WTC11 (cell line): Measurements from ENCODE around the gene TH.

ENCODE experiments used
- AFF4 ChIP-seq: sonication (generic); formaldehyde crosslinking; IDR thresholded peaks from 2 replicates; pipeline ENCODE4 v1.8.1; 2023; ENCODE audit warnings: mild to moderate bottlenecking, missing genetic modification reagents, borderline replicate concordance
- ATF2 ChIP-seq: sonication (generic); formaldehyde crosslinking; IDR thresholded peaks from 2 replicates; pipeline ENCODE4 v1.8.1; 2022; ENCODE audit warnings: low read depth, missing genetic modification reagents, borderline replicate concordance
- ATF3 ChIP-seq: sonication (generic); formaldehyde crosslinking; conservative IDR thresholded peaks from 2 replicates; pipeline ENCODE4 v1.8.1; 2022; ENCODE audit warnings: mild to moderate bottlenecking, missing genetic modification reagents
- CTCF ChIP-seq: fragments of 200-600 bp; IDR thresholded peaks from 2 replicates; pipeline ENCODE4 v1.8.0; 2022; ENCODE audit warnings: antibody characterized with exemption
- E2F1 ChIP-seq: sonication (generic); formaldehyde crosslinking; IDR thresholded peaks from 2 replicates; pipeline ENCODE4 v1.8.0; 2022; ENCODE audit warnings: mild to moderate bottlenecking, missing genetic modification reagents
- IRF2 ChIP-seq: sonication (generic); formaldehyde crosslinking; IDR thresholded peaks from 2 replicates; pipeline ENCODE4 v1.8.0; 2022; ENCODE audit warnings: low read depth, missing genetic modification reagents, borderline replicate concordance
- JUN ChIP-seq: sonication (generic); formaldehyde crosslinking; IDR thresholded peaks from 2 replicates; pipeline ENCODE4 v1.8.0; 2023; ENCODE audit warnings: mild to moderate bottlenecking, missing genetic modification reagents
- MAX ChIP-seq: sonication (generic); formaldehyde crosslinking; IDR thresholded peaks from 2 replicates; pipeline ENCODE4 v1.8.0; 2022; ENCODE audit warnings: mild to moderate bottlenecking, missing genetic modification reagents
- MXD4 ChIP-seq: fragments of 250-450 bp; sonication (Bioruptor Pico); IDR thresholded peaks from 2 replicates; pipeline ENCODE4 v1.8.0; 2021; ENCODE audit warnings: mild to moderate bottlenecking, moderate library complexity, borderline replicate concordance
- NFYB ChIP-seq: sonication (generic); formaldehyde crosslinking; conservative IDR thresholded peaks from 2 replicates; pipeline ENCODE4 v1.8.0; 2022; ENCODE audit warnings: low read depth, missing genetic modification reagents
- PRDM15 ChIP-seq: sonication (generic); formaldehyde crosslinking; IDR thresholded peaks from 2 replicates; pipeline ENCODE4 v1.8.0; 2022; ENCODE audit warnings: missing genetic modification reagents
- SP1 ChIP-seq: sonication (generic); formaldehyde crosslinking; conservative IDR thresholded peaks from 2 replicates; pipeline ENCODE4 v1.8.1; 2022; ENCODE audit warnings: missing genetic modification reagents
- TEAD1 ChIP-seq: sonication (generic); formaldehyde crosslinking; IDR thresholded peaks from 2 replicates; pipeline ENCODE4 v1.8.0; 2022; ENCODE audit warnings: mild to moderate bottlenecking, missing genetic modification reagents
- ZNF121 ChIP-seq: sonication (generic); formaldehyde crosslinking; IDR thresholded peaks from 2 replicates; pipeline ENCODE4 v1.8.0; 2023; ENCODE audit warnings: missing genetic modification reagents

GRCh38 chr11:2189938-2190656, 18.5 kb upstream of the TH start:
- TF ChIP-seq CTCF (no peak), PRDM15 (CRISPR knock-in tag) (no peak), ZNF121 (CRISPR knock-in tag) (no peak), JUN (no peak), MAX (CRISPR knock-in tag) (no peak), ATF3 (no peak), TEAD1 (no peak), MXD4 (no peak), AFF4 (CRISPR knock-in tag) (no peak), SP1 (CRISPR knock-in tag) (no peak), E2F1 (CRISPR knock-in tag) (no peak), IRF2 (CRISPR knock-in tag) (no peak), ATF2 (no peak), NFYB (no peak)
